Endothelial cell of umbilical vein (primary cell): ENCODE data around the gene FBXW7. TPM values are rescaled to one million over a fixed set of nuclear protein-coding genes. Genes with fewer than 3 reads are reported as not detected.

Experiments used
- BruUV-seq: library from RNA; stranded (reverse); fragments of 400-500 nt; replicated peaks from 2 replicates; lab custom pipeline; 2021; lab: Mats Ljungman, UMichigan
- CTCF ChIA-PET: fragments of 300-600, 350-600 bp; sonication (Branson Sonifier 250); formaldehyde crosslinking; loops from one replicate; lab custom pipeline; 2021; ENCODE audit warnings: antibody characterized with exemption, inconsistent platforms; lab: Charles Lee
- POLR2A ChIA-PET: fragments of 300-600, 350-600 bp; sonication (Branson Sonifier 250); formaldehyde crosslinking; loops from one replicate; lab custom pipeline; 2021; ENCODE audit warnings: antibody characterized with exemption, inconsistent platforms; lab: Charles Lee
- DNase-seq: peaks from one replicate; pipeline ENCODE4 v3.0.0-alpha.2; 2011; ENCODE audit warnings: low read depth, low spot score
- FAIRE-seq: peaks from 2 replicates; lab custom pipeline; 2011; peaks lifted over from hg19 to GRCh38; lab: Jason Lieb, UNC
- H2AFZ ChIP-seq: 2 replicates; pipeline ENCODE4 v1.6.0; 2012; ENCODE audit warnings: low read depth, low read length, control low read depth, inconsistent platforms
- H3K27ac ChIP-seq: 2 replicates; pipeline ENCODE4 v1.5.1; 2011; ENCODE audit warnings: low read depth, mild to moderate bottlenecking, control low read depth, low read length, moderate library complexity; ENCODE audit not compliant: insufficient read depth
- H3K27me3 ChIP-seq, 2 experiments: 2 replicates each; pipeline versions ENCODE4 v1.6.0 to v1.6.1; 2011; ENCODE audit warnings: low read length in 2 of 2, mixed read lengths in 1 of 2; ENCODE audit not compliant: control insufficient read depth in 2 of 2, insufficient read depth in 2 of 2
- H3K36me3 ChIP-seq, 2 experiments: 2 replicates in 1 of 2; 3 replicates in 1 of 2; pipeline ENCODE4 v1.5.1; 2011; ENCODE audit warnings: low read length in 2 of 2, mild to moderate bottlenecking in 1 of 2, moderate library complexity in 1 of 2; ENCODE audit not compliant: control insufficient read depth in 2 of 2, insufficient read depth in 2 of 2; ENCODE audit errors: extremely low read depth in 1 of 2
- H3K4me1 ChIP-seq: 3 replicates; pipeline ENCODE4 v1.5.1; 2011; ENCODE audit warnings: mild to moderate bottlenecking, low read length; ENCODE audit not compliant: control insufficient read depth, insufficient read depth; ENCODE audit errors: extremely low read depth
- H3K4me2 ChIP-seq: 2 replicates; pipeline ENCODE4 v1.6.1; 2011; ENCODE audit warnings: low read length, control low read depth, mixed read lengths; ENCODE audit not compliant: insufficient read depth
- H3K4me3 ChIP-seq, 3 experiments: fragments of 200-600 bp in 1 of 3; sonication (generic), shearing (Covaris generic) in 1 of 3; replicated peaks in 1 of 3; 2 replicates each; pipeline ENCODE4 v1.5.1; 2011 to 2016; ENCODE audit warnings: control low read depth in 3 of 3, low read length in 3 of 3, mild to moderate bottlenecking in 2 of 3, inconsistent platforms in 1 of 3, low read depth in 1 of 3, moderate library complexity in 1 of 3; ENCODE audit not compliant: insufficient read depth in 1 of 3
- H3K79me2 ChIP-seq: 2 replicates; pipeline ENCODE4 v1.6.0; 2012; ENCODE audit warnings: low read length, inconsistent platforms; ENCODE audit not compliant: control insufficient read depth, insufficient read depth
- H3K9ac ChIP-seq: replicated peaks from 2 replicates; pipeline ENCODE3; 2011; ENCODE audit warnings: low read length, control low read depth; ENCODE audit not compliant: insufficient read depth; ENCODE audit errors: extremely low read depth
- H3K9me1 ChIP-seq: replicated peaks from 3 replicates; pipeline ENCODE4 v1.6.0; 2011; ENCODE audit warnings: mild to moderate bottlenecking, low read length; ENCODE audit not compliant: control insufficient read depth, insufficient read depth; ENCODE audit errors: extremely low read depth
- H3K9me3 ChIP-seq: replicated peaks from 2 replicates; pipeline ENCODE4 v1.5.1; 2012; ENCODE audit warnings: low read length, inconsistent platforms; ENCODE audit not compliant: control insufficient read depth, insufficient read depth
- H4K20me1 ChIP-seq: replicated peaks from 2 replicates; pipeline ENCODE3; 2011; ENCODE audit warnings: mild to moderate bottlenecking, low read length; ENCODE audit not compliant: control insufficient read depth, insufficient read depth; ENCODE audit errors: extremely low read depth
- EZH2 ChIP-seq: IDR thresholded peaks from 2 replicates; pipeline ENCODE4 v1.6.1; 2012; ENCODE audit warnings: borderline replicate concordance, low read depth, mild to moderate bottlenecking, moderate library complexity, low read length, inconsistent platforms; ENCODE audit not compliant: severe bottlenecking
- FOS ChIP-seq: IDR thresholded peaks from 2 replicates; pipeline ENCODE4 v1.6.1; 2011; ENCODE audit warnings: mild to moderate bottlenecking, low read length, moderate library complexity, borderline replicate concordance; ENCODE audit not compliant: insufficient read depth
- GATA2 ChIP-seq: IDR thresholded peaks from 2 replicates; pipeline ENCODE4 v1.7.0; 2011; ENCODE audit warnings: low read depth, mild to moderate bottlenecking, moderate library complexity, mixed read lengths, low read length; ENCODE audit not compliant: insufficient read length, insufficient read depth
- JUN ChIP-seq: IDR thresholded peaks from 2 replicates; pipeline ENCODE4 v1.6.1; 2011; ENCODE audit warnings: borderline replicate concordance, low read depth; ENCODE audit not compliant: insufficient read length, insufficient read depth
- MYC ChIP-seq: IDR thresholded peaks from one replicate; pipeline ENCODE4 v1.6.1; 2011; ENCODE audit warnings: mild to moderate bottlenecking, low read depth, low read length
- POLR2A ChIP-seq: IDR thresholded peaks from 2 replicates; pipeline ENCODE4 v1.6.1; 2012; ENCODE audit warnings: low read depth, mild to moderate bottlenecking, control low read depth, low read length
- POLR2AphosphoS5 ChIP-seq: IDR thresholded peaks from 2 replicates; pipeline ENCODE4 v1.6.1; 2012; ENCODE audit warnings: low read depth, mild to moderate bottlenecking, control low read depth, low read length, moderate library complexity; ENCODE audit not compliant: insufficient read depth
- dilution Hi-C: fragments of 300-500 bp; cut with MboI; formaldehyde crosslinking; loops from one replicate; pipeline ENCODE4 v1.15.0; 2019; ENCODE audit warnings: low sequenced_read_pairs; ENCODE audit not compliant: extremely low pct_ligation_motif_present
- intact Hi-C: fragments of 100-400 bp; cut with micrococcal nuclease; formaldehyde crosslinking; loops from one replicate; pipeline ENCODE4 v1.10.0; 2022
- polyA plus RNA-seq, 4 experiments: library from polyadenylated mRNA; depleted of rRNA in 3 of 4; stranded (reverse) in 3 of 4; unstranded in 1 of 4; fragments of >200 nt; gene quantifications; 2 replicates each; pipeline versions ENCODE4 v1.2.1 to v1.2.3, GENCODE V29; 2011 to 2012; ENCODE audit warnings: missing spikeins in 1 of 4
- total RNA-seq: library from RNA; stranded (reverse); gene quantifications from 2 replicates; pipeline ENCODE4 v1.2.3, GENCODE V29; 2021
- TF ChIP-seq, protein P1 (sequence below), 2 donors: IDR thresholded peaks; 1 replicate in 1 of 2; 2 replicates in 1 of 2; pipeline ENCODE4 v1.5.1; 2011; ENCODE audit warnings: low read length in 2 of 2, mild to moderate bottlenecking in 2 of 2, moderate library complexity in 2 of 2, control low read depth in 1 of 2, inconsistent platforms in 1 of 2, low read depth in 1 of 2; ENCODE audit not compliant: insufficient read depth in 1 of 2; ENCODE audit errors: extremely low read depth in 1 of 2
- TF ChIP-seq, protein P2 (sequence below): IDR thresholded peaks from 2 replicates; pipeline ENCODE4 v1.6.1; 2011; ENCODE audit not compliant: insufficient read depth, insufficient read length

The FBXW7 gene
- total and polyA plus RNA-seq, 2 donors (not counting 3 experiments of a cell fraction or from before 2014, with no cell fraction given), result 7.0 to 28.1 TPM

DNA sequence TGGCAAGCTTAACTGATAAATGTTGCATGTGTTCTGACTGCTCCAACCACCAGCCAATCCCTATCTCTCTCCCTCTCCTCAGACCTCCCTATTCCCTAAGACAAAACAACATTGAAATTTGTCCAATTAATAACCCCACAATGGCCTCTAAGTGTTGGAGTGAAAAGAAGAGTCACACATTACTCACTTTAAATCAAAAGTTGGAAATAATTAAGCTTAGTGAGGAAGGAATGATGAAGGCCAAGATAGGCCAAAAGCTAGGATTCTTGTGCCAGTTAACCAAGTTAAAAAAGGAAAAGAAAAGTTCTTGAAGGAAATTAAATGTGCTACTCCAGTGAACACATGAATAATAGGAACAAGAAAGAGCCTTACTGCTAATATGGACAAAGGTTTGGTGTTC is 55.6 kb downstream of the FBXW7 start:
- H3K4me2 ChIP-seq, result no peak overlapping the region

DNA sequence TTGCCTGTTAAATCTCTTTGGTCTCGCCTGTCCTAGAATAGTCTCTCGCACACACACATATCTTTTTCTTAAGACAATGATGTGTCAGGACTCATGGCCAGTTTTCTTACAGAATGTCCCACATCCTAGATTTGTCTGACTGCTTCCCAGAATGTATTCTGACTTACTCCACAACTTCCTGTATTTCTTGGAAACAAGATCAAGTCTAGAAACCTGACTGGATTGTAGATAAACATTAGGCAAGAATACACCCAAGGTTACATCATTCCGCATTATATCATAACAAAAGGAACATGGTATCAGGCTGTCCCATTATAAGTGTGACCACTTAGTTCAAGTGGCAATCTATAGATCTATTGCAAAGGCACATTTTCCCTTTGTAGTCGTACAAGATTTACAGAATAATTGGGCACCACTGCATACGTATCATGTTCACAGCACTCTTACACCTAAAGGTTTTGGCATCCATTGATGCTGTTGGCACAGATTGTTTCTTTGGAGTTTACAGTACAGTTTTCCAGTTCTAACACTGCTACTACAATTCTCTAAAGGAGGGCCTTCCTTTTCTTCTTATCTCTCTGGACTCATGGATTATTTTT is 56.4 kb downstream of the FBXW7 start:
- Histone ChIP-seq H3K36me3 (no peaks in the 10 kb centered on the region), H3K4me1 (peaks cover 9% of the 10 kb centered on the region), H3K4me2 (peak overlapping the region; percentile 64), H2AFZ (no peak overlapping the region), H3K27me3 (no peaks in the 10 kb centered on the region), H3K9me1 (no peaks in the 10 kb centered on the region), H3K9me3 (no peaks in the 10 kb centered on the region), H3K9ac (no peak overlapping the region), H3K79me2 (peaks cover 57% of the 10 kb centered on the region), H4K20me1 (peaks cover 10% of the 10 kb centered on the region), H3K4me3 (no peak overlapping the region), H3K27ac (peak overlapping the region; percentile 17)
- BruUV-seq, result no TSS peak
- CTCF ChIA-PET, result interaction anchor here (1.0 kb wide), 1 partner anchor 25 kb away, joined by 4 read pairs; no protein-coding TSS in a partner anchor
- DNase-seq (peak; percentile 37), FAIRE-seq (peak; percentile 68)
- dilution Hi-C loops (no loop called here), intact Hi-C loops (no loop called here)
- POLR2A ChIA-PET, result no interaction called here
- no peak for TF ChIP-seq GATA2
- TF ChIP-seq POLR2A, result no peak
- no peak for TF ChIP-seq MYC
- TF ChIP-seq JUN, result no peak
- TF ChIP-seq FOS, result no peak
- TF ChIP-seq EZH2, result no peak
- TF ChIP-seq, protein P1, sequence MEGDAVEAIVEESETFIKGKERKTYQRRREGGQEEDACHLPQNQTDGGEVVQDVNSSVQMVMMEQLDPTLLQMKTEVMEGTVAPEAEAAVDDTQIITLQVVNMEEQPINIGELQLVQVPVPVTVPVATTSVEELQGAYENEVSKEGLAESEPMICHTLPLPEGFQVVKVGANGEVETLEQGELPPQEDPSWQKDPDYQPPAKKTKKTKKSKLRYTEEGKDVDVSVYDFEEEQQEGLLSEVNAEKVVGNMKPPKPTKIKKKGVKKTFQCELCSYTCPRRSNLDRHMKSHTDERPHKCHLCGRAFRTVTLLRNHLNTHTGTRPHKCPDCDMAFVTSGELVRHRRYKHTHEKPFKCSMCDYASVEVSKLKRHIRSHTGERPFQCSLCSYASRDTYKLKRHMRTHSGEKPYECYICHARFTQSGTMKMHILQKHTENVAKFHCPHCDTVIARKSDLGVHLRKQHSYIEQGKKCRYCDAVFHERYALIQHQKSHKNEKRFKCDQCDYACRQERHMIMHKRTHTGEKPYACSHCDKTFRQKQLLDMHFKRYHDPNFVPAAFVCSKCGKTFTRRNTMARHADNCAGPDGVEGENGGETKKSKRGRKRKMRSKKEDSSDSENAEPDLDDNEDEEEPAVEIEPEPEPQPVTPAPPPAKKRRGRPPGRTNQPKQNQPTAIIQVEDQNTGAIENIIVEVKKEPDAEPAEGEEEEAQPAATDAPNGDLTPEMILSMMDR (IDR thresholded peaks at IDR 0.05; ENCODE audit: extremely low read depth in 1 of 2, insufficient read depth in 1 of 2, low read depth in 1 of 2, low read length in 2 of 2), result no peak
- no peak for TF ChIP-seq POLR2AphosphoS5
- TF ChIP-seq, protein P2, sequence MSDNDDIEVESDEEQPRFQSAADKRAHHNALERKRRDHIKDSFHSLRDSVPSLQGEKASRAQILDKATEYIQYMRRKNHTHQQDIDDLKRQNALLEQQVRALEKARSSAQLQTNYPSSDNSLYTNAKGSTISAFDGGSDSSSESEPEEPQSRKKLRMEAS, result no peak

More for the DNA sequence above, 55.6 kb downstream of the FBXW7 start:
- Histone ChIP-seq H3K9ac (no peak overlapping the region), H3K27me3 (no peaks in the 10 kb centered on the region), H2AFZ (no peak overlapping the region), H3K36me3 (no peaks in the 10 kb centered on the region), H3K9me1 (no peaks in the 10 kb centered on the region), H3K27ac (no peak overlapping the region), H3K4me1 (peaks cover 9% of the 10 kb centered on the region), H3K9me3 (no peaks in the 10 kb centered on the region), H3K4me3 (no peak overlapping the region), H4K20me1 (peaks cover 9% of the 10 kb centered on the region), H3K79me2 (peaks cover 53% of the 10 kb centered on the region)
- FAIRE-seq (no peak), DNase-seq (no peak)
- no peak for TF ChIP-seq GATA2
- TF ChIP-seq, protein P1 (IDR thresholded peaks at IDR 0.05; ENCODE audit: extremely low read depth in 1 of 2, insufficient read depth in 1 of 2, low read depth in 1 of 2, low read length in 2 of 2), result no peak
- no TSS peak for BruUV-seq
- ChIA-PET POLR2A (no interaction called here), CTCF (interaction anchor here (0.6 to 2.2 kb wide), 6 partner anchors 11 to 603 kb away, joined by 3 to 13 read pairs (median 3); no protein-coding TSS in a partner anchor)
- intact Hi-C loops (no loop called here), dilution Hi-C loops (no loop called here)
